MCF 10A (cell line): ENCODE measurements around the gene ST3GAL3. TPM values are rescaled to one million over a fixed set of nuclear protein-coding genes. Genes with fewer than 3 reads are reported as not detected.

ENCODE experiments used
- BruUV-seq: library from RNA; stranded (reverse); fragments of 400-500 nt; replicated peaks from 2 replicates; lab custom pipeline; 2021; lab: Mats Ljungman, UMichigan
- CTCF ChIA-PET: fragments of 300-600 bp; sonication (Branson Sonifier 250); formaldehyde crosslinking; extraction: SDS; loops from one replicate; lab custom pipeline; 2021; ENCODE audit warnings: antibody characterized with exemption, inconsistent platforms; lab: Yijun Ruan, JAX
- POLR2A ChIA-PET: fragments of 300-600, 350-650 bp; sonication (Branson Sonifier 250); formaldehyde crosslinking; extraction: SDS; loops from one replicate; lab custom pipeline; 2020; ENCODE audit warnings: antibody characterized with exemption, inconsistent platforms; lab: Yijun Ruan, JAX
- DNase-seq: peaks from one replicate; pipeline ENCODE4 v3.0.0-alpha.2; 2018; ENCODE audit not compliant: unreplicated experiment
- H3K27ac Mint-ChIP-seq: one replicate; pipeline ENCODE4 v1.8.0; 2022; ENCODE audit warnings: mild to moderate bottlenecking, low read depth, mixed read lengths; ENCODE audit not compliant: unreplicated experiment
- H3K27me3 Mint-ChIP-seq: one replicate; pipeline ENCODE4 v1.8.0; 2022; ENCODE audit warnings: mixed read lengths; ENCODE audit not compliant: insufficient read depth, unreplicated experiment
- H3K36me3 Mint-ChIP-seq: one replicate; pipeline ENCODE4 v1.8.0; 2022; ENCODE audit warnings: mild to moderate bottlenecking, moderate library complexity, mixed read lengths; ENCODE audit not compliant: insufficient read depth, unreplicated experiment
- H3K4me1 Mint-ChIP-seq: one replicate; pipeline ENCODE4 v1.8.0; 2022; ENCODE audit warnings: mixed read lengths; ENCODE audit not compliant: insufficient read depth, unreplicated experiment
- H3K4me3 Mint-ChIP-seq: one replicate; pipeline ENCODE4 v1.8.0; 2022; ENCODE audit warnings: mild to moderate bottlenecking, moderate library complexity, mixed read lengths; ENCODE audit not compliant: unreplicated experiment
- H3K9me3 Mint-ChIP-seq: one replicate; pipeline ENCODE4 v1.8.0; 2022; ENCODE audit warnings: mixed read lengths; ENCODE audit not compliant: unreplicated experiment
- CTCF ChIP-seq: fragments of 200-600 bp; IDR thresholded peaks from one replicate; pipeline ENCODE4 v1.8.0; 2022; ENCODE audit warnings: antibody characterized with exemption, mild to moderate bottlenecking; ENCODE audit not compliant: unreplicated experiment
- intact Hi-C: fragments of 100-400 bp; cut with micrococcal nuclease; formaldehyde crosslinking; loops from 2 replicates; pipeline ENCODE4 v1.14.1; 2022
- total RNA-seq: library from RNA; stranded (reverse); gene quantifications from 2 replicates; pipeline ENCODE4 v1.2.3, GENCODE V29; 2022

Gene ST3GAL3
- total RNA-seq, 1 experiment from 2014 or later: 24.2 TPM

- no peak for DNase-seq
- Mint-ChIP-seq H3K4me3 (no peak overlapping the region), H3K4me1 (no peaks in the 10 kb centered on the region), H3K27me3 (no peaks in the 10 kb centered on the region), H3K27ac (no peak overlapping the region), H3K9me3 (no peaks in the 10 kb centered on the region), H3K36me3 (no peaks in the 10 kb centered on the region)
- TF ChIP-seq CTCF: no peak
- POLR2A ChIA-PET: interaction anchor here (0.8 kb wide), 1 partner anchor 22 kb away, joined by 3 read pairs; no protein-coding TSS in a partner anchor
- CTCF ChIA-PET: no interaction called here
- no TSS peak for BruUV-seq
- intact Hi-C loops: no loop called here
These were observed 173.3 kb downstream of the ST3GAL3 start for GRCh38 chr1:43880604-43881003.

- Mint-ChIP-seq H3K4me3 (no peak overlapping the region), H3K27ac (no peak overlapping the region), H3K9me3 (no peaks in the 10 kb centered on the region), H3K27me3 (no peaks in the 10 kb centered on the region), H3K36me3 (no peaks in the 10 kb centered on the region), H3K4me1 (no peaks in the 10 kb centered on the region)
- POLR2A ChIA-PET: no interaction called here
- BruUV-seq: no TSS peak
- no peak for DNase-seq
- CTCF ChIA-PET: interaction anchor here (0.6 kb wide), 1 partner anchor 118 kb away, joined by 3 read pairs; no protein-coding TSS in a partner anchor
- TF ChIP-seq CTCF: no peak
- intact Hi-C loops: no loop called here
These were observed 174.1 kb downstream of the ST3GAL3 start for GRCh38 chr1:43881415-43881814.

GRCh38 chr1:43882763-43883162 is 175.4 kb downstream of the ST3GAL3 start:
- H3K27me3 Mint-ChIP-seq: no peaks in the 10 kb centered on the region
- no peak overlapping the region for H3K27ac Mint-ChIP-seq
- no peak for DNase-seq
- no peak for TF ChIP-seq CTCF
- H3K36me3 Mint-ChIP-seq: no peaks in the 10 kb centered on the region
- intact Hi-C loops: no loop called here
- H3K4me1 Mint-ChIP-seq: no peaks in the 10 kb centered on the region
- POLR2A ChIA-PET: interaction anchor here (1.4 kb wide), 1 partner anchor 55 kb away, joined by 3 read pairs; no protein-coding TSS in a partner anchor
- CTCF ChIA-PET: interaction anchor here (0.6 to 0.8 kb wide), 2 partner anchors 52 to 286 kb away, joined by 3 read pairs; no protein-coding TSS in a partner anchor
- no TSS peak for BruUV-seq
- H3K4me3 Mint-ChIP-seq: no peak overlapping the region
- H3K9me3 Mint-ChIP-seq: no peaks in the 10 kb centered on the region

- intact Hi-C loops: no loop called here
- TF ChIP-seq CTCF: no peak
- ChIA-PET POLR2A (interaction anchor here (0.6 kb wide), 1 partner anchor 15 kb away, joined by 3 read pairs; no protein-coding TSS in a partner anchor), CTCF (no interaction called here)
- Mint-ChIP-seq H3K27ac (no peak overlapping the region), H3K27me3 (no peaks in the 10 kb centered on the region), H3K4me1 (no peaks in the 10 kb centered on the region), H3K4me3 (no peak overlapping the region), H3K36me3 (no peaks in the 10 kb centered on the region), H3K9me3 (no peaks in the 10 kb centered on the region)
- DNase-seq: no peak
- no TSS peak for BruUV-seq
These were observed 176.0 kb downstream of the ST3GAL3 start for GRCh38 chr1:43883321-43883720.
